HG02885 (cell line): ENCODE measurements around the gene GIMAP5.

Source experiments
- ATAC-seq: cut with Tn5 transposase; IDR thresholded peaks from one replicate; pipeline ENCODE4 v1.9.1; 2021; ENCODE audit warnings: mild to moderate bottlenecking; ENCODE audit not compliant: unreplicated experiment, poor library complexity

The GIMAP5 gene

DNA sequence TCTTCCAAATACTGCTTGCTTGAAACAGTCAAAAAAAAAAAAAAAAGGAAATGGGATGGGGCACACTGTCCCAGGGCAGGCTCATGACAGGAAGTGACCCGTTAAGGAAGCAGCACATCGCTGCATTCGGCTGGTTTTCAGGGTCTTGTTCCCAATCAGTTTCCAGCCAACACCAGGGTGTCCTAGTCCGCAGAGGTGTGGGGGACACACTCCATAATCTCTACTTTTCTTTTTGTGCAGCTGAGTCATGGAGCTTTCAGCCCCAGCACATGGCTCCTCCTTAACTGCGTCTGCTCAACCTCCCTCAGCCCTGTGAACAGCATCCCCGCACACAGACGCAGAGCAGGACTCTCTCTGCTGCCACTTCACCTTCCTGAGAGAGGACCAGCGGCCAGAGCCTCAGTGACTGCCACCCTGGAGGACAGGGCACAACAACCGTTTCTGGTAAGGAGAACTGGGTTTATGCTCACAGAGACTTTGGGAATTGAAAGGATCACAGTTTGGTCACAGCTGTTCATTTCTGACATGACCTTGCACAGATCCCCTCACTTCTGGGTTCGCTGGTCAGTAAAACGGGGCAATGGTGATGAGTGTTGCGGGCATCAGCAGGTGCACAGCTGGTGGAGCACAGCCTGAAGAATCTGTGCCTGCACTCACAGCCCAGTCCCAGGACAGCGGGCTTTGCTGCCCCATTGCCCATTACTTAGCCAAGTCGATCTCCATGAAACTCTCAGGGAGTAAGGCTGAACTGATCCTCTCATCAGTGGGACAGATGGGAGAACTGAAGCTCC is at the start of gene GIMAP5:
Gene GIMAP5, plus strand, starts transcription at position 154 of the 791 bp plus-strand sequence. CDS start 3,467 bp downstream, outside the sequence.
- peak; percentile 52 for ATAC-seq

DNA sequence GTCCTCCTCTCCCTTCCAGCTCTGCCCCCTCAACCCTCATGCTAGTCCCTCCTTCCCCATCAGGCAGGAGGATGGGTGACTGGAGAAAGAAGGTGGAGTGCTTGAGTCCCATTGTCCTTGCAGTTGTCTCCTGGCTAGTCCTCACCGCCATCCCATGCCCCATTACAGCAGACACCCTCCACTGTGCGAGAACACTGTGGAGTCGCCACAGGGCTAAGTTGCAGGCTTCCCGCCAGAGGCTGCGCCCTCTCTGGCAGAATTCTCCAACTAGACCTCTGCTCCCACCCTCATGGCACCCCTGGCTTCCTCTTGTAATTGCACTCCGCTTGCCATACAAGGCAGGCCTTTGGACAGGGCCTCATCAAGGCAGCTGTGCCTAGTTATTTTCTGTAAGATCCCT is 48.6 kb upstream of the GIMAP5 start:
- ATAC-seq = no peak

DNA sequence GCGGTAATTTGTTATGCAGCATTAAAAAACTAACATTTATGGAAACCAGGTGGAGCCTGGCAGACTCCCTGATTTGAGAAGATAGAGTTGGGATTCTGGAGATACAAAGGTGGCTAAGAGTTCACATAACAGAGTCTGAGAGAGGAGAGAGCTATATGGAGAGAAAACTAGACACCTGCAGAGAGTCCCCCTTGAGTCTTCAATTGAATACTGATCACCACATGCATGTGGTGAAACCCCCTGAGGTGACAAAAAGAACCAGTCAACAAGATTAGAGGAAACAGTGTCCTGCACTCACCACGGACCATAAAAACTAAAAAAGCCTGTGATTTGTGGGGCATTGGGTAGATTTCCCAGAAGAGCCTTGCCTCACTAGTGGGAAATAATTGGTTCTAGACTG is 41.6 kb upstream of the GIMAP5 start:
- no peak for ATAC-seq

DNA sequence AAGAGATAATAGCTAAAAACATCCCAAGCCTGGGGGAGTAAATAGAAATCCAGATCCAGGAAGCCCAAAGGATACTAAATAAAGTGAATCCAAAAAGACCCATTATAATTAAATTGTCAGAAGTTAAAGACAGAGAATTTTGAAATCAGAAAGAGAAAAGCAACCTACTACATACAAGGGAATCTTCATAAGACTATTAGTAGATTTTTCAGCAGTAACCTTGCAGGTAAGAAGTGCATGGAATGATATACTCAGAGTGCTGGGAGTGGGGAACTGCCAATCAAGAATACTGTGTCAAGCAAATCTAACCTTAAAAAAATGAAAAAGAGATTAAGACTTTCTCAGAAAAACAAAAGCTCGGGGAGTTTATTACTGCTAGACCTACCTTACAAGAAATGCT is 34.0 kb upstream of the GIMAP5 start:
- no peak for ATAC-seq

DNA sequence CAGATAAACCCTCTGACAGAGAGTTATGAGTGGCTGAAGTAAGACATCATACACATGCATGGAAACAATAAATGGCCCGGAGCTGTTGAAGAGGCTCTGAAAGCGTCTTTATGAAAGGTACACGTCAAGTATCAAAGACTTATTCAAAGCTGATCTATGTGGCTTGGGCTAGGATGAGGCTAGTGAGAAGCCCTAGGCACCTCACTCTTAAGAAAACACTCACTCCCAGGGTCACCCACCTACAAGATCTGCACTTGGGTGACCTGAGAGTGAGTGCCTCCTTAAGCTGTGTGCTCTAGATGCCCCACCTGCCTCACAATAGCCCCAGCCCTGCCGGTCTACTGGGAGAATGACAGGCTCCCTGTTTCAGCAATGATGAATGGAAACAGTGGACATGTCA is 21.9 kb upstream of the GIMAP5 start:
- no peak for ATAC-seq

DNA sequence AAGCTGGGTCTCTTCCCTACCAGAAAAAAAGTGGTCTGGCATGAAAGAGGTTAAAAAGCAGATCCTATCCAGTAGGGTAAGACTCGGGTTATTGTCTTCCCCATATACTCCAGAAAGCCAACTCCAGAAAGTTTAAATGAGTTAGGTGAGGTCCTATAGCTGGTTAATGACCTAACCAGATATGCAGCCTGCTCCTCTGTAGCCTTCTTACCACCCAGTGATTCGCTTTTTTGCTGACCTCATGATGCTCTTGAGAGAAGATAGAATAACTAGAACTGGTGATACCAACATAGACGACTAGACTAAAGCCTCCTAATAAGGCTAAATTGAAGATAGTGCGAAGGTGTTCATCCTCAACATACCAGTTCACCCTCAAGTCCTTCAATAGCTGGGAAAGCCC is 21.5 kb upstream of the GIMAP5 start:
- ATAC-seq = no peak

DNA sequence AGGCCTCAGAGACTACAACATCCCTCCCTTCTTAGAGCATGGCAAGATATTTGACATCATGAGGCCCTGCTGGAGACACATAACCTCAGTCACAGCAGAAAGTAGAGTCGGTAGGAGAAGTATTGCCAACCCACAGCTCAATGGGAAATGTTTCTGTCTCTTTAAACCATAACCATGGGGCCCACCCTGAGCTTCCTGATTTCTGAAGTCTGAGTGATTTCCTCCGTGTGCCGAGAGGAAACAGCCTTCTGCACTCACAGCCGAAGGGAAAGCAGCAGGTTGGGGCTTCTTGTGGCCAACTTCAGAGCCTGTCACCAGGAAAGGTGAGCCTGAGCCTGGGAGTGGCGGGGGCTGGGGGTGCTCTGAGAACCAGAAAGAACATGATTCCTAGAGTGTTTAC is 20.9 kb upstream of the GIMAP5 start, which contains the start of gene GIMAP1:
Gene GIMAP1, plus strand, starts transcription at position 246 of the 400 bp plus-strand sequence. CDS start 2,435 bp downstream, outside the sequence.
- peak; percentile 72 for ATAC-seq

DNA sequence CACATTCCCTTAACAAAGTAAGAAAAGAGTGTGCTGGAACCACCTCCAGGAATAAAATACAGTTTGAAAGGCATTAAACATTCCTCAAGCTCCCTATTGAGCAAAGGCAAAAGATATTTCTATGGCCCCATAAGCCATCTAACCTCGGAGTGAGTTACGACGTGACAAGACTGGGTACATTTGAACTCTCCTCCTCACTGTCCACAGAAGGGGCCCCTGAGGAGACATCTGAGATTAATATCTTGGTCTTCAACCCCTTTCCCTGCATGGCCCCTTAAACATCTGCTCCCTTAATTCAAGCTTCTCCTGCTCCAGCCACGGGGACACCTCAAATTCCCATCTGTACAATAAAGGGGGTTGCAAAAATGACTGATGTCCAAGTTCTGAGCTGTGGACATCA is 20.3 kb upstream of the GIMAP5 start:
- no peak for ATAC-seq

DNA sequence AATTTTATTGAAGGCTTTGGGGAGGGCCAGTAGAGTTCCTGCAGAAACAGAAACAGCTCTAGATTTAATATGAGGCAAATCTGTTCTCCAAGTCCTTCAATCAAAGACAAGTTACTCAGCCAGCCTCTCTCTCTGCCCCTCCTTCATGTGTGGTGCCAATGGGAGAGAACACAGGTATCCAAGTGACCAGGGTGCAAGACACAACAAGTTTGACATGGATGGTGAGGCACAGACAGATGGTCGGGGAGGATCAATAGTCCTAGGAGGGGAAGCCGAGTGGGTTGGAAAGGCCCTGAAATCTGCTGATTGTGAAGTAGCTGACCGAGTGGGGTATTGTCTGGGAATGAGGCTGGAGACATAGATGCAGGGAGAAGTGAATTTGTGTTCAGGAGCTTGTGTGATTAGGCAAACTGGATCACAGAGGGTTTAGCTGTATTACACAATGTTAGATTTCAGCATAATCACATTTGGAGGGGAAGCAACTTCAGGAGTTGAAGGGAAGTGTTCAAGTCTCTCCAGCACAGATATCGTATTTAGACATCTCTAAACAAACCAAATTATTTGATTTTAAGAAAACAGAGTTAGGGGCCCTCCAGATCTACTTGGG is 19.3 kb upstream of the GIMAP5 start:
- ATAC-seq = no peak

DNA sequence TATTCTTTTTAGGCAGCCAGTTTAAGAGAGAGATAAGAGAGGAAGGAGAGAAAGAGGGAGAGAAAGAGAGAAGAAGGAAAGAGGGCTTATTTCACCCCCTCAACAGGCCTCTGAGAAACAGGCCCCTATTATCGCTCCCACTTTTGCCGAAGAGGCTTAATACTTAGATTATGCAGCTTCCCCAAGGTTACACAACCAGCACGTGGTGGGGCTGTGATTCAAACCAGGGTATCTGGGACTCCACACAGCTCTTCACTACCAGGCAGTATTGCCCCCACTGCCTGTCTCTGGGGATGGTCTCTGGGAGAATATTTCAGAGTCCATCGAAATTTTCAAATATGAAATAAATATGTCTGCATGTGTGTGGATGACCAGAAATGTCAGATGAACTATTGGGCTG is 17.8 kb upstream of the GIMAP5 start:
- no peak for ATAC-seq

DNA sequence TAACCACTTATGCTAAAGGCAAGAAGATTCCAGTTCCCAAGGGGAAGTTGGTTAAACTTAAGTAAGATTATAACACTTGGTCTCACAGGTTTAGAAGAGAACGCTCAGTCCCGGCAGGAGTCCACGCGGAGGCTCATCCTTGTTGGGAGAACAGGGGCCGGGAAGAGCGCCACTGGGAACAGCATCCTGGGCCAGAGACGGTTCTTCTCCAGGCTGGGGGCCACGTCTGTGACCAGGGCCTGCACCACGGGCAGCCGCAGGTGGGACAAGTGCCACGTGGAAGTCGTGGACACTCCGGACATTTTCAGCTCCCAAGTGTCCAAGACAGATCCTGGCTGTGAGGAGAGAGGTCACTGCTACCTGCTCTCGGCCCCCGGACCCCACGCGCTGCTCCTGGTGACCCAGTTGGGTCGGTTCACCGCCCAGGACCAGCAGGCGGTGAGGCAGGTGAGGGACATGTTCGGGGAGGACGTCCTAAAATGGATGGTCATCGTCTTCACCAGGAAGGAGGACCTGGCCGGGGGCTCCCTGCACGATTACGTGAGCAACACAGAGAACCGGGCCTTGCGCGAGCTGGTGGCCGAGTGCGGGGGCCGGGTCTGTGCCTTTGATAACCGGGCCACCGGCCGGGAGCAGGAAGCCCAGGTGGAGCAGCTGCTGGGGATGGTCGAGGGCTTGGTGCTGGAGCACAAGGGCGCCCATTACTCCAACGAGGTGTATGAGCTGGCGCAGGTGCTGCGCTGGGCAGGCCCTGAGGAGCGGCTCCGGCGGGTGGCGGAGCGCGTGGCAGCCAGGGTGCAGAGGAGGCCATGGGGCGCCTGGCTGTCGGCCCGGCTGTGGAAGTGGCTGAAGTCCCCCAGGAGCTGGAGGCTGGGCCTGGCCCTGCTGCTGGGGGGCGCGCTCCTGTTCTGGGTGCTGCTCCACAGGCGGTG is 17.0 kb upstream of the GIMAP5 start:
- ATAC-seq = no peak

DNA sequence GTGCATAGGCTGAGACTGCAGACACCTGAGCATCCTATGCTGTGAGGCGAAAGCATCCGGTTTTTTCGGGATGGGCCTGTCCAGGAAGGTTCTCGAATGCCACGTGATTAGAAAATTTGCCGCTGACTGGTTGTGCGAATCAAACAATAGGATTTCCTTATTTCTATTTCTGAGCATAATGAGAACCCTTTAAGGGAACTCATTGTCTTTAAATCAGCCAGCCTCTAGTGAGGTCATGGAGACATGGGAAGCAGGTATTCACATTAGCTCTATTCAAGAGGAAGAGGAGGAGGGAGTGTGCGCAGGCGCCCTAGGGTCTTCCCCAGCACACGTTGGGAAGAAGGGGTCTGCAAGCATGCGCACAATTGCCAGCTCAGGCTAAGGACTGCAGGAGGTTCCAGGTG is 15.2 kb upstream of the GIMAP5 start:
- ATAC-seq = no peak

DNA sequence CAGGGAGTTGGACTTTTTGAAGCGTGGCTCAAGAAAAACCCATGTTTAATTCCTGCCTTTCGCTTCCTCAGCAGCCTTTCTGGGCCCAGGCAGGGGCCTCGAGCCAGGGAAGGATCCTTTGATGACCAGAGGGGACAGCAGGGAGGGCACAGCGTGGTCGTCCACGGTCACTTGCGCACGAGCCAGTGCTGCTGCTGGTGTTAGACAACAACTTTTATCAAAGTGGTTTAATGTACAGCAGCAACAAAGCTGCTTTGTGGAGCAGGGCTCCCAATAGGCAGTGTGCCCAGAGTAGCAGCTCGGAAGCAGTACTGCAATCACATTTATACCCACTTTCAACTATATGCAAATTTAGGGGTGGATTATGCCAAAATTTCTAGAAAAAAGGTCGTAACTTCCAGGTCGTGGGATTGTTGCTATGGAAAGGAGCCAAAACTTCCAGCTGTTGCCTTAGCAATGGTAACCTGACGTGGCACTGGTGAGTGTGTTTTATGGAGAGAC is 14.7 kb upstream of the GIMAP5 start:
- no peak for ATAC-seq

DNA sequence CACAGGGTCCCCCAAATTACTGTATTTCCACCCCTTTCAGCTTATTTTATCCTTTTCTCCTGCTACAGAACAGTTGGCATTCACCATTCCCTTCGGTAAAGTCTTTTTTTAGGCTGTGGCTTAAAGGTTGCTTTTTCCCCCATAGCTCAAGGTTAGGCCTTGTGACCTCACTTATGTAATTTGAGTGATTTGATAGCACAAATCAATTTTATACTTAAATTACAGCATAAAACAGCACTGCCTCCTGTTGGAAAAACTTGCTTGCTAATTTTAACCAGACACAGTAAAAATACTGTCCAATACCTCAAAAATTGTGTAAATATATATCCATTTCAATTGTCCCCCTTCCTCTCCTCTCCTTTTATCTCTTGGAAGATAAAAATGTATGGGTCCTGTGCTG is 13.8 kb upstream of the GIMAP5 start:
- no peak for ATAC-seq

DNA sequence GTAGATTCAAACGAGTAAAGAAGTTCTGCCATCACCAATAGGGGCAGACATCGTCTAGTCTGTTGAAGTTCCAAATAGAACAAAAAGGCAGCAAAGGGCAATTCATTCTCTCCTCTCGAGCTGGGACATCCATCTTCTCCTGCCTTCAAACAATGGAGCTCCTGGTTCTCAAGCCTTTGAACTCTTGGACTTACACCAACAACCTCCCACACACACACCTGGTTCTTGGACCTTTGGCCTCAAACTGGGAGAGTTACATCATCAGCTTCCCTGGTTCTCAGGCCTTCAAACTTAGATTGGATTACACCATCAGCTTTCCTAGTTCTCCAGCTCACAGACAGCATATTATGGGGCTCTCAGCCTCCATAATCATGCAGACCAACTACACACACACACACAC is 9.8 kb upstream of the GIMAP5 start:
- ATAC-seq = no peak

DNA sequence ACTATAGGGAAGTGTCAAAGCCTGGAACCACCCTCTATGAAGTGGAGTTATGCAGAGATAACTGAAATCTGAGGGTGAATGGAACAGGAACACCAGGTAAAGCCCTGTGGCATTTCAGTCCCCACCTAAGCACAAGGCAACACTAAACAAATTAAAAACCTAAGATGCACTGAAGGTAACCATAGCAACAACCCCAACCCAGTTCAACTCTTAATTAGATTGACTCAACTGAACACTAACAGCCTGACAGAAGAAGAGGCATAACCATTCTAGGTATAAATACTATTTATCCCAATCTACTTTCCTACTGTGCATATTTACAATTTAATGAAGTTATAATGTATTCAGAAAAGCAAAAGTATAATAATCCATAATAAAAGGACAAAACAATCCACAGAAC is 9.2 kb upstream of the GIMAP5 start:
- no peak for ATAC-seq

DNA sequence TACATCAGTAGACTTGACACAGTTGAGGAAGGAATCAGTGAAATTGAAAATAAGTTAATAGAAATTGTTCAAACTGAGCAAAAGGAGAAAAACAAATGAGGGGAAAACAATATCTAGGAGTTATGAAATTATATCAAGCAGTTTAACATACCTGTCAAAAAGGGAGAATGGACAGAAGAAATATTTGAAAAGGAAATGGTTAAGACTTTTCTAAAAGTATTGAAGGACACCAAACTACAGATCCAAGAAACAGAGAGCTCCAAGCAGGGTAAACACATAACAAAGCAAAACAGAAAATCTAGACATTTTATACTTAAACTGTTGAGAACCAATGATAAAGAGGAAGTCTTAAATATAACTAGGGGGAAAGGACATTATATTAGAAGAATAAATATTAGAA is 8.6 kb upstream of the GIMAP5 start:
- no peak for ATAC-seq

DNA sequence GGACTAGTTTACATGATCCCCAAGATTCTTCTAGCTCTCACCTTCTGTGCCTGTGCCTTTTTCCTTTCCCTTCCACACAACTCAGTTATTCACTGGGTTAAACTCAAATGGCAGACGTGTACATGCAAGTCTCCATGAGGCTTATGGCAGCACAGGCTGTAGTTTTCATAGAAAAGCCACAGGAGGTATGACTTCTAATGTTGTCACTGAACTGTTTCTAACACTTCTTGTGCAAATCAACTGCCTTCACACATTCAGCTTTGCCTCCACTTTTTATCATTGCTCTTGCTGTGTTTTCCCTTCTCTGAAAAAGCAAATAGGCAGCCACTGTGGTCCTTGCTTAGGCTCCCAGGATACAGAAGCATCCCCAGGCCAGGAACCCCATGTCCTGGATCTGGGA is 5.3 kb upstream of the GIMAP5 start:
- no peak for ATAC-seq

DNA sequence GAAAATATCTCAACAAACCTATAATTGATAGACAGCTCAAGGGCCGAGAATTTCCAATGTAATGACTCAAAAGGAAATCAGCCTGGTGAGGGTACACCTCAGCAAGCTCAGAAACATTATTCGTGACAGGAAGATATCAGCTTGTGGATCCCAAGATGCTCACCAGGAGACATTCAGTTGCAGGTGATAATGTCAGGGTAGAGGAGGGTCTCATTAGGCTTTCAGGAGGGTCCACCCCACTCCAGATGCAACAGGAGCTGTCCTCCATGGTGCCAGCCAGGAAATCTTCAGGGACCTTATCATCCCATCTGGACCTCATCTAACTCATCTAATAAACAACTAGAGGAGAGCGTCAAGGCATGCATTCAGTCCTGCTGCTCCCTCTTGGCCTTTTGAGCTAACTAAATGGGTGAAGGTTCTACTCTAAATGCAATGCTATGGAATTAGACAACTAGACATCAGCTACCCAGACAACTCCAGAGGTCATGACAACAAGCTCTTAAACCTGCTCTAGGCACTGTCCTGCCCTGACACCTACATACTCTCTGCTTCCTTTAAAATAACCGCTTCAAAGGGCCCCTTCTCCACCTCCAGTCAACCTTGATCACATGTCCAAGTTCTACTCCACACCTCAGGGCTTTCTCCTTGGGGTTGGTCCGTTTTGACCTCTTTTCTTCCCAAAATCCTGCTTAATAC is 4.3 kb upstream of the GIMAP5 start:
- no peak for ATAC-seq

DNA sequence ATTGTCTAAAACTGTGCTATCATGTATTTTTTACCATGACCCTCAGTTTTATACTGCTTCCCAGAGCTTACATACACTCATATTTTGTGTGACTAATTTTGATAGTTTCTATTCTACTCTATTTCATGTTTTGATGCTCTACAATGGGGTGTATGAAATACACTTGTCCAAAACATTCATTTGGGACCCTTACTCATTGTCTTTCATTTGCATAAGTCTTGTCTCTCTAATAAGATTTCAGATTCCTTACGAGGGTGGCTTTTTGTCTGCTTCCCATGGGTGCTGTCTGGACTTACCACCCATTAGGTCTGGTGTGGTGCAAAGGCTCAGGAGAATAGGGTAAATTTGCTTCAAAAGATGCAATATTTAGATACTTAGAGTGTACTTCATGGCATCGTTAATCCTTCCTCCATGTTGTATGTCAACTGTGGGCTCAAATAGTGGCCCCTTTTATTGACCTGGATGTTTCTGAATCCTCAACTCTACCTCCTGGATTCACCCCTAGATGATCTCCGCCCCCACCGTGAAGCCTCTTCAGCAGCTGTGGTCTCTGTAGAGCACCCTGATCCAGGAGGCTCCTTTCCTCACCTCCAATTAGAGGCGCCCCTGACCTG is 3.6 kb upstream of the GIMAP5 start:
- ATAC-seq = no peak
